Loucy (cell line): ENCODE measurements around the gene OSR1.

Source experiments
- H2AFZ ChIP-seq: fragments of 200-600 bp; sonication (generic); 2 replicates; pipeline ENCODE4 v1.6.0; 2016; ENCODE audit warnings: antibody characterized with exemption, mild to moderate bottlenecking, low read length, moderate library complexity
- H3F3A ChIP-seq: fragments of 200-600 bp; 2 replicates; pipeline ENCODE4 v1.6.0; 2016; ENCODE audit warnings: antibody characterized with exemption, low read depth, mild to moderate bottlenecking
- H3K27me3 ChIP-seq: fragments of 200-600 bp; sonication (generic); 2 replicates; pipeline ENCODE4 v1.6.1; 2014; ENCODE audit warnings: low read length, mild to moderate bottlenecking; ENCODE audit not compliant: insufficient read depth, poor library complexity, severe bottlenecking
- H3K36me3 ChIP-seq: fragments of 200-600 bp; sonication (generic); 2 replicates; pipeline ENCODE4 v1.6.1; 2016; ENCODE audit warnings: low read length; ENCODE audit not compliant: insufficient read depth
- H3K4me1 ChIP-seq: fragments of 200-600 bp; sonication (generic); 2 replicates; pipeline ENCODE4 v1.5.1; 2014; ENCODE audit warnings: low read length, mild to moderate bottlenecking; ENCODE audit not compliant: insufficient read depth, poor library complexity, severe bottlenecking
- H3K4me2 ChIP-seq: fragments of 200-600 bp; sonication (generic); 2 replicates; pipeline ENCODE4 v1.6.0; 2014; ENCODE audit warnings: antibody characterized with exemption, low read length, low read depth, mild to moderate bottlenecking; ENCODE audit not compliant: poor library complexity, severe bottlenecking
- H3K4me3 ChIP-seq: fragments of 200-600 bp; sonication (generic); 2 replicates; pipeline ENCODE4 v1.5.1; 2014; ENCODE audit warnings: low read length, mild to moderate bottlenecking, mixed read lengths; ENCODE audit not compliant: poor library complexity, severe bottlenecking
- H3K79me2 ChIP-seq: fragments of 200-600 bp; sonication (generic); 2 replicates; pipeline ENCODE4 v1.6.1; 2014; ENCODE audit warnings: low read length; ENCODE audit not compliant: insufficient read depth
- H3K9ac ChIP-seq: fragments of 200-600 bp; sonication (generic); 2 replicates; pipeline ENCODE4 v1.6.0; 2014; ENCODE audit warnings: mild to moderate bottlenecking, low read depth, low read length, moderate library complexity; ENCODE audit not compliant: poor library complexity, severe bottlenecking
- H3K9me2 ChIP-seq: fragments of 200-600 bp; sonication (generic); replicated peaks from 2 replicates; pipeline ENCODE4 v1.6.1; 2016; ENCODE audit warnings: low read depth, low read length, mixed read lengths
- H3K9me3 ChIP-seq: fragments of 200-600 bp; sonication (generic); 2 replicates; pipeline ENCODE4 v1.6.1; 2014; ENCODE audit warnings: mild to moderate bottlenecking, antibody characterized with exemption, low read length, low read depth; ENCODE audit not compliant: insufficient read depth
- H4K20me1 ChIP-seq: fragments of 200-600 bp; sonication (generic); 2 replicates; pipeline ENCODE4 v1.6.0; 2014; ENCODE audit warnings: antibody characterized with exemption, low read length, mild to moderate bottlenecking; ENCODE audit not compliant: insufficient read depth, poor library complexity, severe bottlenecking
- EZH2phosphoT487 ChIP-seq: fragments of 200-600 bp; IDR thresholded peaks from 2 replicates; pipeline ENCODE4 v1.6.1; 2018; ENCODE audit warnings: antibody characterized with exemption, mild to moderate bottlenecking, moderate library complexity, borderline replicate concordance
- TF ChIP-seq, protein P1 (sequence below): fragments of 200-600 bp; sonication (generic); conservative IDR thresholded peaks from 2 replicates; pipeline ENCODE4 v1.5.1; 2014; ENCODE audit warnings: mild to moderate bottlenecking, antibody characterized with exemption, low read length

OSR1 gene

GRCh38 chr2:19331450-19331849, 27.0 kb downstream of the OSR1 start:
- Histone ChIP-seq H3K4me2 (no peak overlapping the region), H3K9ac (no peak overlapping the region), H3K9me3 (no peaks in the 10 kb centered on the region), H4K20me1 (no peaks in the 10 kb centered on the region), H3K27me3 (no peaks in the 10 kb centered on the region), H3K4me3 (no peak overlapping the region), H3K36me3 (no peaks in the 10 kb centered on the region), H3F3A (no peaks in the 10 kb centered on the region), H3K79me2 (no peaks in the 10 kb centered on the region), H2AFZ (no peak overlapping the region), H3K4me1 (no peaks in the 10 kb centered on the region), H3K9me2 (no peaks in the 10 kb centered on the region)
- no peak for TF ChIP-seq EZH2phosphoT487
- TF ChIP-seq, protein P1, sequence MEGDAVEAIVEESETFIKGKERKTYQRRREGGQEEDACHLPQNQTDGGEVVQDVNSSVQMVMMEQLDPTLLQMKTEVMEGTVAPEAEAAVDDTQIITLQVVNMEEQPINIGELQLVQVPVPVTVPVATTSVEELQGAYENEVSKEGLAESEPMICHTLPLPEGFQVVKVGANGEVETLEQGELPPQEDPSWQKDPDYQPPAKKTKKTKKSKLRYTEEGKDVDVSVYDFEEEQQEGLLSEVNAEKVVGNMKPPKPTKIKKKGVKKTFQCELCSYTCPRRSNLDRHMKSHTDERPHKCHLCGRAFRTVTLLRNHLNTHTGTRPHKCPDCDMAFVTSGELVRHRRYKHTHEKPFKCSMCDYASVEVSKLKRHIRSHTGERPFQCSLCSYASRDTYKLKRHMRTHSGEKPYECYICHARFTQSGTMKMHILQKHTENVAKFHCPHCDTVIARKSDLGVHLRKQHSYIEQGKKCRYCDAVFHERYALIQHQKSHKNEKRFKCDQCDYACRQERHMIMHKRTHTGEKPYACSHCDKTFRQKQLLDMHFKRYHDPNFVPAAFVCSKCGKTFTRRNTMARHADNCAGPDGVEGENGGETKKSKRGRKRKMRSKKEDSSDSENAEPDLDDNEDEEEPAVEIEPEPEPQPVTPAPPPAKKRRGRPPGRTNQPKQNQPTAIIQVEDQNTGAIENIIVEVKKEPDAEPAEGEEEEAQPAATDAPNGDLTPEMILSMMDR = no peak

DNA sequence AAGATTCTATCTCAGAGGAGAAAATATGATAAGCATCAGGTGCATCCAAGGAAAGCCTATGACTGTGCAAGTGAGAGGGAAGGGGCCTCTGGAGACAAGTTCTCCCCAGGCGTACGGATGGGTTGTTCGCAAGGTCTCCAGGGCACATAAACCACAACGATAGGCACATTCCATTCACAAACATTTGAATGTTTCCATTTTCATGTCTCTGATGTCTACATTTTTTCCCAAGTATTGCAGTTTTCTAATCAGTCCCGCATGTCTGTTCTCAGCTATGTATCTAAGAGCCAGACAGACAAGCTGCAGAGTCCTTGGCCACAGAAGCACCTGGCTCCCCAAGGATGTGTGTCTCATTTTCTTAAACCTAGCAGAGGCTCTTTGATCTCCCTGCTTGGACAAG, 28.0 kb downstream of the OSR1 start:
- TF ChIP-seq EZH2phosphoT487 = no peak
- no peaks in the 10 kb centered on the region for H3K27me3 ChIP-seq

DNA sequence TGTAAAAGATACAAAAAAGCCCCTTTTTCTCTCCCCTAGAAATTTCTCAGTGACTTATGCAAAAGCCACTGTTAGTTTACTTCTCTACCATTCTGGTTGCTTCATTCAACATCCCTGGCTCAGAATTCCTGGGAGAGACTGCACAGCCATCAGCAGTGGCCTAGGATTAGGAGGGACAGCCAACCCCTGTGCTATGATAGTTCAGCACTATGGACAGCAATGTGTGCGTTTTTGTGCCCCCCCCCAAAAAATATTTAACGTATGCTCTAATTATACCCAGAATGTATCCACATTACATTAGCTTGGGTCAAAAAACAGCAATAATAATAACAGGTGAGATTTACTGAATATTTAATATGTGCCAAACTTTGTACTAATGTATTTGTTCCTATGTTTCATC, 29.0 kb downstream of the OSR1 start:
- H3K9ac ChIP-seq = no peak overlapping the region
- no peaks in the 10 kb centered on the region for H3K9me2 ChIP-seq
- no peaks in the 10 kb centered on the region for H3K36me3 ChIP-seq
- H3K9me3 ChIP-seq = no peaks in the 10 kb centered on the region
- no peak overlapping the region for H3K4me3 ChIP-seq
- H3K79me2 ChIP-seq = no peaks in the 10 kb centered on the region
- no peak overlapping the region for H2AFZ ChIP-seq
- H3F3A ChIP-seq = no peaks in the 10 kb centered on the region
- H3K27me3 ChIP-seq = no peaks in the 10 kb centered on the region
- no peaks in the 10 kb centered on the region for H4K20me1 ChIP-seq
- H3K4me1 ChIP-seq = no peaks in the 10 kb centered on the region
- H3K4me2 ChIP-seq = no peak overlapping the region
- no peak for TF ChIP-seq EZH2phosphoT487
- TF ChIP-seq, protein P1 = no peak

More for the DNA sequence above, 28.0 kb downstream of the OSR1 start:
- Histone ChIP-seq H3K4me2 (no peak overlapping the region), H3K4me1 (no peaks in the 10 kb centered on the region), H3K9me3 (no peaks in the 10 kb centered on the region), H3K4me3 (no peak overlapping the region), H2AFZ (no peak overlapping the region), H3K9ac (no peak overlapping the region), H3K79me2 (no peaks in the 10 kb centered on the region), H3K9me2 (no peaks in the 10 kb centered on the region), H3F3A (no peaks in the 10 kb centered on the region), H3K36me3 (no peaks in the 10 kb centered on the region), H4K20me1 (no peaks in the 10 kb centered on the region)

DNA sequence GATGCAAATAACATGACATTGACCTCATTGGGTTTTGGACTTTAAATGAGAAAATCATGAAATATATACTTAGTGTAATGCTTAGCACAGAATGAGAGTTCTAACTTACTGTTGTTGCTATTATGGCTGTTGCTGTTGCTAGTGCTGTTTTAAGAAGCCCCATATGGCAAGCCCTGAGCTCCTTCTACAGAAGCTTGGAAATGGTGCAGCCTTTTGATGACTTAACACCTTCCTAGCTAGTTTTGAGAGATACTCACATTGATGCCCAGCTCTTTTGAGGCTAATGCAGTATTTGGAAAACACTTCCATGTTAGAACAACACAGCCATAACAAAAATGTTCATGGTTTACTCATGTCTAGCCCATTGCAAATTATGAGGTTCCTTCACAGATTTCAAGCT, 30.9 kb downstream of the OSR1 start:
- Histone ChIP-seq H3K9ac (no peak overlapping the region), H4K20me1 (no peaks in the 10 kb centered on the region), H3K4me2 (no peak overlapping the region), H3K4me3 (no peak overlapping the region), H3K36me3 (no peaks in the 10 kb centered on the region), H3K9me2 (no peaks in the 10 kb centered on the region), H3K4me1 (no peaks in the 10 kb centered on the region), H3F3A (no peaks in the 10 kb centered on the region), H3K9me3 (no peaks in the 10 kb centered on the region), H3K27me3 (no peaks in the 10 kb centered on the region), H3K79me2 (no peaks in the 10 kb centered on the region), H2AFZ (no peak overlapping the region)
- TF ChIP-seq, protein P1 = no peak
- TF ChIP-seq EZH2phosphoT487 = no peak
